GM12878 (cell line): ENCODE data around the gene WDR89. TPM values are rescaled to one million over a fixed set of nuclear protein-coding genes. Genes with fewer than 3 reads are reported as not detected.

ENCODE experiments used
- CBX5 ChIP-seq: sonication (generic); IDR thresholded peaks from 2 replicates; pipeline ENCODE4 v1.6.1; 2016; ENCODE audit warnings: low read depth, moderate library complexity, mild to moderate bottlenecking, inconsistent platforms
- CHD2 ChIP-seq: IDR thresholded peaks from 2 replicates; pipeline ENCODE4 v1.6.1; 2011; ENCODE audit warnings: low read depth, low read length, improper control_type of control experiment, borderline replicate concordance
- CHD4 ChIP-seq: fragments of 200-600 bp; sonication (generic); IDR thresholded peaks from 2 replicates; pipeline ENCODE4 v1.6.1; 2016; ENCODE audit warnings: mild to moderate bottlenecking
- EP300 ChIP-seq, 2 experiments: fragments of 150-350 bp in 1 of 2; IDR thresholded peaks; 2 replicates each; pipeline ENCODE4 v1.6.1; 2011 to 2012; ENCODE audit warnings: low read depth in 2 of 2, low read length in 2 of 2, borderline replicate concordance in 1 of 2, improper control_type of control experiment in 1 of 2, inconsistent platforms in 1 of 2; ENCODE audit not compliant: control insufficient read depth in 1 of 2
- ESRRA ChIP-seq: IDR thresholded peaks from 2 replicates; pipeline ENCODE4 v1.6.1; 2012; ENCODE audit warnings: mild to moderate bottlenecking, low read length, improper control_type of control experiment
- FOXK2 ChIP-seq: fragments of 450-650 bp; IDR thresholded peaks from 2 replicates; pipeline ENCODE4 v1.6.1; 2017; ENCODE audit warnings: mild to moderate bottlenecking, moderate library complexity
- HCFC1 ChIP-seq: fragments of 150-350 bp; IDR thresholded peaks from 2 replicates; pipeline ENCODE4 v1.6.1; 2014; ENCODE audit warnings: low read length
- IKZF1 ChIP-seq: fragments of 450-650 bp; conservative IDR thresholded peaks from 2 replicates; pipeline ENCODE4 v1.6.1; 2017; ENCODE audit warnings: antibody characterized with exemption, mild to moderate bottlenecking
- IKZF2 ChIP-seq, 2 experiments: fragments of 450-650 bp; IDR thresholded peaks; 2 replicates each; pipeline ENCODE4 v1.6.1; 2017; ENCODE audit warnings: mild to moderate bottlenecking in 2 of 2, moderate library complexity in 2 of 2
- IRF5 ChIP-seq: fragments of 450-650 bp; IDR thresholded peaks from 2 replicates; pipeline ENCODE4 v1.6.1; 2017; ENCODE audit warnings: borderline replicate concordance
- LARP7 ChIP-seq: fragments of 450-650 bp; IDR thresholded peaks from 2 replicates; pipeline ENCODE4 v1.6.1; 2017; ENCODE audit warnings: mild to moderate bottlenecking
- MXI1 ChIP-seq: fragments of 150-350 bp; IDR thresholded peaks from 2 replicates; pipeline ENCODE4 v1.6.1; 2011; ENCODE audit warnings: low read depth, mild to moderate bottlenecking, inconsistent platforms, low read length, improper control_type of control experiment
- RAD51 ChIP-seq: fragments of 450-650 bp; IDR thresholded peaks from 2 replicates; pipeline ENCODE4 v1.6.1; 2016; ENCODE audit warnings: moderate library complexity, mild to moderate bottlenecking, inconsistent platforms
- RFX5 ChIP-seq: IDR thresholded peaks from 2 replicates; pipeline ENCODE4 v1.6.1; 2011; ENCODE audit warnings: low read depth, low read length, improper control_type of control experiment
- SREBF1 ChIP-seq: IDR thresholded peaks from 2 replicates; pipeline ENCODE4 v1.6.1; 2012; ENCODE audit warnings: mild to moderate bottlenecking, low read length
- TARDBP ChIP-seq: IDR thresholded peaks from 2 replicates; pipeline ENCODE4 v1.6.1; 2016; ENCODE audit warnings: borderline replicate concordance
- USF2 ChIP-seq: IDR thresholded peaks from 2 replicates; pipeline ENCODE4 v1.6.1; 2011; ENCODE audit warnings: low read depth, low read length, improper control_type of control experiment, borderline replicate concordance
- ZNF274 ChIP-seq: IDR thresholded peaks from one replicate; pipeline ENCODE4 v1.8.0; 2011; ENCODE audit not compliant: insufficient read length, insufficient read depth
- ZNF687 ChIP-seq: fragments of 450-650 bp; IDR thresholded peaks from 2 replicates; pipeline ENCODE4 v1.6.1; 2017; ENCODE audit warnings: mild to moderate bottlenecking, moderate library complexity
- polyA plus RNA-seq, 11 experiments: library from polyadenylated mRNA; depleted of rRNA in 4 of 11; unstranded in 6 of 11; stranded (reverse) in 5 of 11; fragments of >200 nt; fragmentation: Nextera tagmentation in 4 of 11; fragmentation: Illumina TruSeq in 1 of 11; extraction: Ambion mirVana in 4 of 11; extraction: Trizol in 1 of 11; gene quantifications; 1 replicate in 1 of 11; 2 replicates in 10 of 11; pipeline versions ENCODE4 v1.2.1 to v1.2.3, GENCODE V29; 2011 to 2016; ENCODE audit warnings: inconsistent platforms in 2 of 11, missing spikeins in 2 of 11, low read depth in 1 of 11
- total RNA-seq, 4 experiments: library from RNA; depleted of rRNA in 3 of 4; stranded (reverse); fragments of >200 nt in 3 of 4; fragmentation: Illumina TruSeq in 1 of 4; extraction: Trizol in 1 of 4; gene quantifications; 2 replicates each; pipeline versions ENCODE4 v1.2.1 to v1.2.3, GENCODE V29; 2013 to 2021
- TF ChIP-seq, protein P1 (sequence below): fragments of 450-650 bp; formaldehyde crosslinking; IDR thresholded peaks from 2 replicates; pipeline ENCODE4 v1.4.0; 2022; ENCODE audit warnings: mild to moderate bottlenecking, moderate library complexity

WDR89 gene
- total and polyA plus RNA-seq, 10 of the 15 experiments (the other 5 are each of a cell fraction or from before 2014, with no cell fraction given) = 11.8 to 25.7 (median 17.5) TPM

DNA sequence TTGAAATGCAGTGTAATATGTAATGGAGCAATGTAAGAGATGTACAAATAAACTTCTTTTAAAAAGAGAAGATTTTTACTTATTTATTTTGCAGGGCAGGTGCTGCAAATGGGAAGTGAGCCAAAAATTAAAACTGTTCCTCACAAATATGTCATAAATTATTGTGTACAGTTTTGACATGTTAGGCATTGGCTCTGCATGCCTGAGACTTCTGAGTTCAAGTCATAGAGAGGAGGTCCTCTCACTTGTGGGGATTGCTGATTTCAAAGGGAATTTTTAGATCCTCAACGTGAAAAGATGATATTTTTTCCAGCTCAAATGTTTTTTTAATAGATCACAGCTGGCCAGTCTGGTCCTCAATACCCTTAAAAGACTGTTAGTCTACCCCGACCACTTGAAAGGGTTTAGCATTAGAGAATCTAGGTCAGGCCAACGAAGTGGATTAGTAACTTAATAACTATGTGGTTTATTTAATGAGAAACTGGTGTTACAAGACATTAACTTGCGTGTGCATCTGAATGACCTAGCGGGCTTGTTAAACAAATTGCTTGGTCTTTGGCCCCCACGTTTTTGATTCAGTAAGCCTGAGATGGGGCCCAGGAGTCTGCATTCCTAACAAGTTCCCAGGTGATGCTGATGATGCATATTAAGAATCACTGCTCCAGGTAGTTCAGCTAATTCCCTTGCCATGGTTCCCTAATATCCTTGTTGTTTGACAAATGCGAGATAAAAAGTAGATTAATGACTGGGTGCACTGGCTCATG, 30.9 kb upstream of the WDR89 start (continued):
- TF ChIP-seq ZNF687 (no peak), USF2 (no peak), RAD51 (no peak), CBX5 (no peak), ESRRA (no peak), IKZF2 (IDR thresholded peaks at IDR 0.05) (peak in 1 of 2 experiments; percentile 17; a peak in 1 of 4 replicates), EP300 (IDR thresholded peaks at IDR 0.05; ENCODE audit: borderline replicate concordance in 1 of 2, control insufficient read depth in 1 of 2, low read depth in 2 of 2, low read length in 2 of 2) (peak; percentile 41 to 73; a peak in 2 of 4 replicates), RFX5 (no peak), HCFC1 (no peak), CHD4 (no peak), CHD2 (no peak), ZNF274 (no peak), MXI1 (no peak), SREBF1 (no peak), FOXK2 (no peak), LARP7 (no peak), IKZF1 (peak; percentile 68), TARDBP (no peak), IRF5 (no peak)
- TF ChIP-seq, protein P1, sequence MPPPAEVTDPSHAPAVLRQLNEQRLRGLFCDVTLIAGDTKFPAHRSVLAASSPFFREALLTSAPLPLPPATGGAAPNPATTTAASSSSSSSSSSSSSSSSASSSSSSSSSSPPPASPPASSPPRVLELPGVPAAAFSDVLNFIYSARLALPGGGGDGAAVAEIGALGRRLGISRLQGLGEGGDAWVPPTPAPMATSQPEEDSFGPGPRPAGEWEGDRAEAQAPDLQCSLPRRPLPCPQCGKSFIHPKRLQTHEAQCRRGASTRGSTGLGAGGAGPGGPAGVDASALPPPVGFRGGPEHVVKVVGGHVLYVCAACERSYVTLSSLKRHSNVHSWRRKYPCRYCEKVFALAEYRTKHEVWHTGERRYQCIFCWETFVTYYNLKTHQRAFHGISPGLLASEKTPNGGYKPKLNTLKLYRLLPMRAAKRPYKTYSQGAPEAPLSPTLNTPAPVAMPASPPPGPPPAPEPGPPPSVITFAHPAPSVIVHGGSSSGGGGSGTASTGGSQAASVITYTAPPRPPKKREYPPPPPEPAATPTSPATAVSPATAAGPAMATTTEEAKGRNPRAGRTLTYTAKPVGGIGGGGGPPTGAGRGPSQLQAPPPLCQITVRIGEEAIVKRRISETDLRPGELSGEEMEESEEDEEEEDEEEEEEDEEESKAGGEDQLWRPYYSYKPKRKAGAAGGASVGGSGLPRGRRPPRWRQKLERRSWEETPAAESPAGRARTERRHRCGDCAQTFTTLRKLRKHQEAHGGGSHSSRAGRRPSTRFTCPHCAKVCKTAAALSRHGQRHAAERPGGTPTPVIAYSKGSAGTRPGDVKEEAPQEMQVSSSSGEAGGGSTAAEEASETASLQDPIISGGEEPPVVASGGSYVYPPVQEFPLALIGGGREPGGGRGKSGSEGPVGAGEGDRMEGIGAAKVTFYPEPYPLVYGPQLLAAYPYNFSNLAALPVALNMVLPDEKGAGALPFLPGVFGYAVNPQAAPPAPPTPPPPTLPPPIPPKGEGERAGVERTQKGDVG (CRISPR knock-in tag) = no peak
